Stimulated activated CD4-positive, alpha-beta T cell treated with anti-CD3 and anti-CD28 coated beads, Interleukin-15, amount 100 ng/mL, for 1 hour (primary cell): ENCODE data around the gene COX8A.
"Not testable (repeated sequence)": the region's sequence is repeated elsewhere in the genome, so short reads cannot be mapped to it uniquely, and the experiment has no call there.

ENCODE experiments used
- DNase-seq, 2 donors: peaks; one replicate each; pipeline ENCODE4 v3.0.0-alpha.2; 2020; ENCODE audit warnings: low read depth in 1 of 2, low spot score in 1 of 2

Gene COX8A

GRCh38 chr11:63969461-63969860, 5.0 kb upstream of the COX8A start:
- DNase-seq = no peak

GRCh38 chr11:63970902-63971301, 3.5 kb upstream of the COX8A start:
- DNase-seq = no peak

DNA sequence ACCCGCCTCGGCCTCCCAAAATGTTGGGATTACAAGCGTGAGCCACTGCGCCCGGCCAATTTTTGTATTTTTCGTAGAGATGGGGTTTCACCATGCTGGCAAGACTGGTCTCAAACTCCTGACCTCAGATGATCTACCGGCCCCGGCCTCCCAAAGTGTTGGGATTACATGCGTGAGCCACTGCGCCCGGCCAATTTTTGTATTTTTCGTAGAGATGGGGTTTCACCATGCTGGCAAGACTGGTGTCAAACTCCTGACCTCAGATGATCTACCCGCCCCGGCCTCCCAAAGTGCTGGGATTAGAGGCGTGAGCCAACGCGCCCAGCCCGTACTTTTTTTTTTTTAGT, 535 bp upstream of the COX8A start:
- not testable (repeated sequence) for DNase-seq

GRCh38 chr11:63978551-63979239, 4.3 kb downstream of the COX8A start:
- no peak for DNase-seq

- no peak for DNase-seq
Measured at GRCh38 chr11:63979426-63979825, 5.0 kb downstream of the COX8A start.

DNA sequence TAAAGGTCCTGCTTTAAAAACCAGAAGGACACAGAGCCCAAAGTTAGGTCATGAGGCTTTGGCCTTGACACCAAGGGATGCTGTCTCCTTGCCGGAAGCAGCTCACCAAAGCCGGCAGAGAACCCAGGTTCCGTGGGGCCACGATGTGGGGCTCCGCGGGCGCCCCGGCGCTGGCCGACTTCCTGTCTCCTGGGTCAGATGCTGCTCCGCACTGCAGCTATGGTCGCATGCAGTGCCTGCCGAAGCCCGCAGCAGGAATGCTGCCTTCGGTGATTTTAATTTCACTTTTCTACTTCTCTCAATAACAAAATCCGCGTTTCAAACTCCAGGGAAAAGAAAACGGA, 11.4 kb downstream of the COX8A start:
- peak; percentile 43 to 48 for DNase-seq

DNA sequence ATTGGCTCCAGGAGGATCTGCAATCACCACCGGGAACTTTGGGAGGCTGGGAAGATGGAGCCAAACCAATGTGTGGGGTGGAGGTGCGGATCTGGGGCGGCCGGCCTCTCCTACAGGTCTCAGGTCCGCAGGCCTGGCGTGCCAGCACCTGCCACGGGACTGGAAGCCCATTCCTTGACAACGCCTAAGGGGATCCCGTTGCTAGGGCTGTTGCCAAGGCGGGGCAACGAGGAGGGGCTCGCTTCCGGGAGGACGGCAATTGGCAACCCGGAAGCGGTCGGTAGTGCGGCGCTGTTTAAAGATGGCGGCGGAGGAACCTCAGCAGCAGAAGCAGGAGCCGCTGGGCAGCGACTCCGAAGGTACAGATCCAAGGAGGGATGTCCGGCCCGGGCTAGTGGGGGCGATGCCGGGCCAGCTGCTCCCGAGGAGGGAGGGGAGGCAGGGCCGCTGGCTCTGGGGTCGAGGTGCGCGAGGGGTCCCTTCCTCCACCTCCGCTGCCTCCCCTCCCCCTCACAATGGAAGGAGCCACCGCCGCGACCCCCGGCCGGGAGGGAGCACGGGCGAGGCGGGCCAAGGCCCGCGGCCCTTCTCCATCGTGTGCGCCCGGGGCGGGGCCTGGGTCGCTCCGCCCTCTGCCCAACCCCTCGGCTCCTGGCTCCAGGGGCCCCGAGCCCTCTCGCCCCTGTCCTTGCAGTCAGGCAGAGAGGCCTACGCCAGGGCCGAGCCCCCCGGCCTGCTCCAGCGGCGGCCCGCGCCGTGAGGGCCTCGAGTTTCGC, 11.9 kb downstream of the COX8A start, which contains the start of gene OTUB1:
Gene OTUB1, plus strand, starts transcription at position 283 of the 776 bp plus-strand sequence. Its CDS starts 19 bp downstream, at position 302.
- peak; percentile 68 to 80 for DNase-seq

DNA sequence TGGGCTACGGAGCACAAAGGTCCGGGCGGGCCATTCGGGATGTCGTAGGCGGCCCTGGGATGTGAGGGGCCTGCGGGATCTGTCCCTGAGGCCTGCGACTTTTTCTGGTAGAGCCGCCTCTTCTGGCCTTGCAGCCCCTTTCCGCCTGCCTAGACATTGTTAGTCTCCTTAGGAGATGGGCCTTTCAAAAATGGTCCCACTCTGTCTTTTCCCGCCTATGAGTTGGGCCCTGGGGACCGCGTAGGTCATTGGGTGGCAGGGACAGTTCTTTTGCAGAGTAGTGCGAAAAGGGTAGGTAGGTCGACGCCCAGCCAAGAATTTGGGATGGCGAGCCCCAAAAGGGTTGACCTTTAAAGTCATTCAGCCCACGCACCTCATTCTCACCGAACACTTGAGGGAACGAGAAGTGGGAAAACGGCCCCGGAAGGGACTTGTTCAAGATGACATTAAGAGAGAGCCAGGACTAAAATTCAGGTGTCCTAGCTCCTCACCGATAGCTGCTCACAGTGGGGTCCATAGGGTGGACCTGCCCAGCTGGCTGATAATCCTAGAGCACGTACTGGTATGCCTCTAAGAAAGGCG, 12.6 kb downstream of the COX8A start:
- no peak for DNase-seq

GRCh38 chr11:63991558-63991957, 17.1 kb downstream of the COX8A start:
- DNase-seq = no peak

DNA sequence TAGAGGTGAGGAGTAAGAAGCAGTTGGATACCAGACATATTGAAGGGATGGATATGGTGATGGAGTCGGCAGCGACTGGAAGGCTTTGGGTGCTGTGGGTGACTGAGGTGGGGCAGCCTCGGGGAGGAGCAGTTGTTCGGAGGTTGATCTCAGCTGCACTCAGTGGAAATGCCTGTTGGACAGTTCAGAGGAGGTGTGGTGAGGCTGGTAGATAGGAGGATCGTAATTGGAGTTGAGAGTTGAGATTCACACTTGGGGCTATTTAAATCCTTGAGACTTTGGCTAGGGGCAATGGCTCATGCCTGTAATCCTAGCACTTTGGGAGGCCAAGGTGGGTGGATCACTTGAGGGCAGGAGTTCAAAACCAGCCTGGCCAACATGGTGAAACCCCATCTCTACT, 18.7 kb downstream of the COX8A start:
- DNase-seq = no peak

- no peak for DNase-seq
Measured at GRCh38 chr11:63993993-63994392, 19.6 kb downstream of the COX8A start.

DNA sequence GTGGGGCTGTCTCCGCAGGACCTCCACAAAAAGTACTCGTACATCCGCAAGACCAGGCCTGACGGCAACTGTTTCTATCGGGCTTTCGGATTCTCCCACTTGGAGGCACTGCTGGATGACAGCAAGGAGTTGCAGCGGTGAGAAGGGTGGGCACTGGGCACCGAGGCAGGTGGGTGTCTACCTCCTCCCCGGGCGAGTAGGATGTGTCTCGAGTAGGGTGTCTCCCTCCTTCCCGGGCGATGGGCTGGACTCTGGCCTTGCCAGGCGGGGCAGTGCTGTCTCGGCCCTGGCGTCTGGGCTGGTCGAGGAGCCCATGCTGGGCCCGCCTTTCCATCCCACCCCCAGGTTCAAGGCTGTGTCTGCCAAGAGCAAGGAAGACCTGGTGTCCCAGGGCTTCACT, 22.1 kb downstream of the COX8A start:
- DNase-seq = no peak

DNA sequence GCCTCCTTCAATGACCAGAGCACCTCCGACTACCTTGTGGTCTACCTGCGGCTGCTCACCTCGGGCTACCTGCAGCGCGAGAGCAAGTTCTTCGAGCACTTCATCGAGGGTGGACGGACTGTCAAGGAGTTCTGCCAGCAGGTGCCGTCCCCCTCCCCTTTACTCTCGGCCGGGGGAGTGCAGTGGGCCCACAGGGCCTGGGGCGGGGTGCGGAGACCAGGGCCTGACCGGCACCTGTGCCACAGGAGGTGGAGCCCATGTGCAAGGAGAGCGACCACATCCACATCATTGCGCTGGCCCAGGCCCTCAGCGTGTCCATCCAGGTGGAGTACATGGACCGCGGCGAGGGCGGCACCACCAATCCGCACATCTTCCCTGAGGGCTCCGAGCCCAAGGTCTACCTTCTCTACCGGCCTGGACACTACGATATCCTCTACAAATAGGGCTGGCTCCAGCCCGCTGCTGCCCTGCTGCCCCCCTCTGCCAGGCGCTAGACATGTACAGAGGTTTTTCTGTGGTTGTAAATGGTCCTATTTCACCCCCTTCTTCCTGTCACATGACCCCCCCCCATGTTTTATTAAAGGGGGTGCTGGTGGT, 22.8 kb downstream of the COX8A start:
- no peak for DNase-seq

- no peak for DNase-seq
Measured at GRCh38 chr11:63997801-63998337, 23.4 kb downstream of the COX8A start.

GRCh38 chr11:63998558-63999348, 24.3 kb downstream of the COX8A start:
- no peak for DNase-seq

DNA sequence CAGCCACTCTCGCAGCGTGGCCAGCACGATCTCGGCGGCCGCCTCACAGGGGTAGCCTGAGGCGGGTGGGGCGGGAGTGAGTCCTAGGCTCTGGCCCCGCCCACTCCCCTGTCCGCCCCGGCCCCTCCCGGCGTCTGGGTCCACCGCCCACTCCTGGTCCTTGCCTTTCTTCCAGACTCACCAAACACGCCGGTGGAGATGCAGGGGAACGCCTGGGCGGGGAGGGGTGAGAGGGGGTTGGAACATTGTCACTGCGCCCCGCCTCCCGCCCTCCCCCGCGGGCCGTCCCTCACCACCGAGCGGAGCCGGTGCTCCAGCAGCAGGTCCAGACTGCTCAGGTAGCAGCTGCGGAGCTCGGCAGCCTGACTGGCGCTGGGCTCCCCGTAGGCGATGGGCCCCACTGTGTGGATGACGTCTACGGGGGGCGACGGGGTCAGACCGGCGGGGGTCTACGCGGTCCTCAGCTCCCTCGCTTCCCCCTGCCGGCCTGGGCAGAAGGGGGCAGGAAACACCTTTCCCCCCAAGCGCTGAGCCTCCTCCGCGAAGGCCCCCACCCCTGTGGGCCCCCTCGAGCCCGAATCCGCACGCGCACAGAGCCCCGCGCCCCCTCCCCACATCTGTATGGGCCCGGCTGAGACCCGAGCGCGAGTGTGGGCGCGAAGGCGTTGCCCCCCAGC, 25.1 kb downstream of the COX8A start:
- peak; percentile 37 to 61 for DNase-seq

DNA sequence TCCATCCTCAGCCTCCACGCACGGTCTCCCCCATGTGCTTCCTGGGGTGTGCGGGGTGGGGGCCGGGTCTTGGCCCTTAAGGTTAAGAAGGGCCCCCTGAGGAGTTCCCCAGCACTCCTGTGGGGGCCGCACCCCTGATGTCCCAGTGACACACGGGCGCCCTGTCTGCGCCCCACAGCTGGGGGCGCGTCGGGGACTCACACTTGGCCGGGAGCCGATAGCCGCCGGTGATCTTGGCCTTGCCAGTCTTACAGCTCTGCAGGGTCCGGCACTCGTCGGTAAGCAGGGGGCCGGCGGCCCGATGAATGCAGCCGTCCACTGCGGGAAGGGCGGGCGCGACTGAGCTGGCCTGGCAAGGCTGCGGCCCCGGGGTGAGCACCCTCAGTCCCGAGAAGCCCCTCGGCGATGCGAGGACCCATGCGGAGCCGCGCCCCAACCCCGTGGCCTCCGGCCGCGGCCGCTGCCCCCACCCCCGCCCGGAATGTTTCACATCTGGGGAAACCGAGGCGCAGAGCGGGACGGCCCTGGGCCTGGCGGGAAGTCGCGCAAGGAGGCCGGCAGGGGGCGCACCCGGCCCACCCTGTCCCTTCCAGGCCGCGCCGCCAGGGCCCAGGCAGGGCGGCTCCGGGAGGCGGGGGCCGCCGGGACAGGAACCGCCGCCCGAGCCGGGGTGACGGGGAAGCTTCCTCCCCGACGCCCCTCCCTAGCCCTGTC, 25.8 kb downstream of the COX8A start:
- DNase-seq = peak; percentile 51 to 59

DNA sequence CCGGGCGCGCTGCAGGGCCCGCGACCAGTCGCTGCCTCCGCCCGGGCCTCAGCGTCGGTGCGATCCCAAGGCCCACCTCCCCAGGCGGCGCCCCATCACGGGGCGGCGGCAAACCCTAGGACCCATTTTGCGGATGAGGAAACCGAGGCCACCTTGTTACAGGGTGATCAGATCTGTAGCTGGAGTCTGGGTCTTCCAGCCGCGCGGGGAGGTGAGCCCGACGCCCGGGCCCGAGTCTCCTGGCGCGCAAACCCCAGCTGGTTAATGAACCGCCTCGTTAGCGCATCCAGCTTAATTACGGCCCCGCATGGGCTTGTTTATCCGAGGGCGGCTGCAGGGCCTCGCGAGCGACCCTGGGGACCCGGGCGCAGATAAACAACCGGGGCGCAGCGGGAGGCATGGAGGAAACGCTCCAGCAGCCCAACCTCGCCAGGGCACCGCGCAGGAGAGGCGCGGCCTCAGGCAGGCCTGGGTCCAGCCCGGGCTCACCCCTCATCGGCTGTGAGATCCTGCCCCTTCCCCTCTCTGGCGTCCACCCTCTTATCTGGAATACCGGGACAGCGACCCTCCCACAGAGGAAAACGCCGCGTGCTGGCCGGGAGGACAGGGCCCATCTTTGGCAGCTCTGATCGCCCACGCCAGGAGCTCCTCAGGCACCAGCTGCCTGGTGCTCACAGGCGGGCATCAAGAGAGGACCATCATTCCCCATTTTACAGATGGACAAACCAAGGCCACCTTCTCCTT, 26.5 kb downstream of the COX8A start:
- DNase-seq = no peak
